Measurements from ENCODE around the gene ZFPM1. TPM values are rescaled to one million over a fixed set of nuclear protein-coding genes. Genes with fewer than 3 reads are reported as not detected.
A peak's percentile ranks its signal among the peaks of the same experiment; 100 is the strongest.

Gene ZFPM1
- total RNA-seq, 1 experiment from 2014 or later, result 24.1 TPM

- no peaks in the 10 kb centered on the region for H3K9me3 ChIP-seq
- Mint-ChIP-seq H3K4me1 (ENCODE audit: low read depth, unreplicated experiment) (no peaks in the 10 kb centered on the region), H3K4me3 (ENCODE audit: unreplicated experiment) (peak overlapping the region; percentile 40), H3K27me3 (ENCODE audit: insufficient read depth, unreplicated experiment) (peaks cover 9% of the 10 kb centered on the region), H3K9me3 (ENCODE audit: unreplicated experiment) (no peaks in the 10 kb centered on the region), H3K36me3 (ENCODE audit: insufficient read depth, unreplicated experiment) (no peaks in the 10 kb centered on the region), H3K27ac (ENCODE audit: unreplicated experiment) (no peak overlapping the region)
- H3K27me3 ChIP-seq (replicated peaks; ENCODE audit: control insufficient read depth, insufficient read depth, low read length), result peaks cover 2% of the 10 kb centered on the region; the same call in 1 of the 2 replicates
- no TSS peak for BruUV-seq (replicated peaks)
- no peak overlapping the region for H3K4me3 ChIP-seq (ENCODE audit: low read depth, low read length)
- H3K36me3 ChIP-seq (ENCODE audit: control insufficient read depth, insufficient read depth, low read length), result no peaks in the 10 kb centered on the region
- ChIA-PET POLR2A (interaction anchor here (0.6 kb wide), 1 partner anchor 141 kb away, joined by 3 read pairs; the partner anchor contains the start of gene ZC3H18), CTCF (interaction anchor here (0.6 kb wide), 1 partner anchor 301 kb away, joined by 4 read pairs; no protein-coding TSS in a partner anchor)
- H3K4me1 ChIP-seq, result peaks cover 10% of the 10 kb centered on the region
- intact Hi-C loops (cut with micrococcal nuclease; ENCODE audit: unreplicated experiment), result loop anchor here (10.0 kb wide), 1 partner anchor 235 kb away; no protein-coding TSS in a partner anchor
- TF ChIP-seq CTCF (IDR thresholded peaks at IDR 0.05; ENCODE audit: insufficient read depth in 1 of 2, low read depth in 1 of 2, low read length in 1 of 2, severe bottlenecking in 1 of 2, unreplicated experiment in 1 of 2), result no peak
- no peak for DNase-seq
Observed at GRCh38 chr16:88429387-88430184, 23.5 kb upstream of the ZFPM1 start.

- no peak overlapping the region for H3K27ac Mint-ChIP-seq (ENCODE audit: unreplicated experiment)
- no peaks in the 10 kb centered on the region for H3K4me1 Mint-ChIP-seq (ENCODE audit: low read depth, unreplicated experiment)
- H3K4me1 ChIP-seq, result peaks cover 10% of the 10 kb centered on the region
- no peaks in the 10 kb centered on the region for H3K9me3 Mint-ChIP-seq (ENCODE audit: unreplicated experiment)
- H3K27me3 ChIP-seq (replicated peaks; ENCODE audit: control insufficient read depth, insufficient read depth, low read length), result peaks cover 2% of the 10 kb centered on the region; the same call in 1 of the 2 replicates
- peak overlapping the region; percentile 40 for H3K4me3 Mint-ChIP-seq (ENCODE audit: unreplicated experiment)
- intact Hi-C loops (cut with micrococcal nuclease; ENCODE audit: unreplicated experiment), result loop anchor here (10.0 kb wide), 1 partner anchor 235 kb away; no protein-coding TSS in a partner anchor
- H3K4me3 ChIP-seq (ENCODE audit: low read depth, low read length), result no peak overlapping the region
- no peaks in the 10 kb centered on the region for H3K9me3 ChIP-seq
- no peaks in the 10 kb centered on the region for H3K36me3 ChIP-seq (ENCODE audit: control insufficient read depth, insufficient read depth, low read length)
- ChIA-PET POLR2A (no interaction called here), CTCF (interaction anchor here (0.6 kb wide), 1 partner anchor 300 kb away, joined by 4 read pairs; no protein-coding TSS in a partner anchor)
- no peak for TF ChIP-seq CTCF (IDR thresholded peaks at IDR 0.05; ENCODE audit: insufficient read depth in 1 of 2, low read depth in 1 of 2, low read length in 1 of 2, severe bottlenecking in 1 of 2, unreplicated experiment in 1 of 2)
- peaks cover 9% of the 10 kb centered on the region for H3K27me3 Mint-ChIP-seq (ENCODE audit: insufficient read depth, unreplicated experiment)
- H3K36me3 Mint-ChIP-seq (ENCODE audit: insufficient read depth, unreplicated experiment), result no peaks in the 10 kb centered on the region
- no TSS peak for BruUV-seq (replicated peaks)
- no peak for DNase-seq
Observed at GRCh38 chr16:88430185-88430523, 22.9 kb upstream of the ZFPM1 start.

GRCh38 chr16:88430524-88431446, 22.3 kb upstream of the ZFPM1 start:
- Mint-ChIP-seq H3K9me3 (ENCODE audit: unreplicated experiment) (no peaks in the 10 kb centered on the region), H3K4me3 (ENCODE audit: unreplicated experiment) (peak overlapping the region; percentile 57), H3K27me3 (ENCODE audit: insufficient read depth, unreplicated experiment) (peaks cover 9% of the 10 kb centered on the region), H3K4me1 (ENCODE audit: low read depth, unreplicated experiment) (no peaks in the 10 kb centered on the region), H3K27ac (ENCODE audit: unreplicated experiment) (no peak overlapping the region), H3K36me3 (ENCODE audit: insufficient read depth, unreplicated experiment) (peaks cover 6% of the 10 kb centered on the region)
- ChIA-PET POLR2A (no interaction called here), CTCF (no interaction called here)
- intact Hi-C loops (cut with micrococcal nuclease; ENCODE audit: unreplicated experiment), result loop anchor here (10.0 kb wide), 1 partner anchor 236 kb away; no protein-coding TSS in a partner anchor
- Histone ChIP-seq H3K27me3 (replicated peaks; ENCODE audit: control insufficient read depth, insufficient read depth, low read length) (peaks cover 2% of the 10 kb centered on the region; the same call in 1 of the 2 replicates), H3K9me3 (no peaks in the 10 kb centered on the region), H3K4me3 (ENCODE audit: low read depth, low read length) (peak overlapping the region; percentile 39), H3K36me3 (ENCODE audit: control insufficient read depth, insufficient read depth, low read length) (no peaks in the 10 kb centered on the region), H3K4me1 (peaks cover 10% of the 10 kb centered on the region)
- TF ChIP-seq CTCF (IDR thresholded peaks at IDR 0.05; ENCODE audit: insufficient read depth in 1 of 2, low read depth in 1 of 2, low read length in 1 of 2, severe bottlenecking in 1 of 2, unreplicated experiment in 1 of 2), result no peak
- BruUV-seq (replicated peaks), result no TSS peak
- DNase-seq, result peak in 1 of 2 experiments; percentile 62

Measured in Caco-2 (cell line).